H1 (cell line): ENCODE results near the gene GRP. TPM values are rescaled to one million over a fixed set of nuclear protein-coding genes. Genes with fewer than 3 reads are reported as not detected.

Experiments
- CTCF ChIA-PET: fragments of 300-600 bp; sonication (Branson Sonifier 250); formaldehyde crosslinking; loops from one replicate; lab custom pipeline; 2021; ENCODE audit not compliant: partially characterized antibody; lab: Charles Lee
- POLR2A ChIA-PET: fragments of 300-600 bp; sonication (Branson Sonifier 250); formaldehyde crosslinking; loops from one replicate; lab custom pipeline; 2021; ENCODE audit warnings: inconsistent platforms; ENCODE audit not compliant: partially characterized antibody; lab: Charles Lee
- DNase-seq, 2 experiments: peaks; one replicate each; pipeline versions ENCODE4 v3.0.0 to v3.0.0-alpha.2; 2010 to 2022; ENCODE audit warnings: low spot score in 2 of 2, low read depth in 1 of 2, mixed read lengths in 1 of 2
- FAIRE-seq: peaks from 2 replicates; lab custom pipeline; 2011; peaks lifted over from hg19 to GRCh38; lab: Jason Lieb, UNC
- H2AFZ ChIP-seq: 2 replicates; pipeline ENCODE4 v1.8.1; 2012; ENCODE audit warnings: low read length, inconsistent platforms
- H2AK5ac ChIP-seq: 2 replicates; pipeline ENCODE4 v1.6.1; 2013; ENCODE audit warnings: low read depth, low read length
- H2BK120ac ChIP-seq: replicated peaks from 2 replicates; pipeline ENCODE3; 2013; ENCODE audit warnings: low read depth, low read length, inconsistent platforms
- H2BK12ac ChIP-seq: 2 replicates; pipeline ENCODE4 v1.6.1; 2013; ENCODE audit warnings: low read depth, low read length
- H2BK15ac ChIP-seq: 2 replicates; pipeline ENCODE4 v1.6.1; 2013; ENCODE audit warnings: low read length
- H2BK20ac ChIP-seq: 2 replicates; pipeline ENCODE4 v1.6.1; 2013; ENCODE audit warnings: low read length
- H2BK5ac ChIP-seq: 2 replicates; pipeline ENCODE4 v1.6.1; 2013; ENCODE audit warnings: low read depth, low read length
- H3K14ac ChIP-seq: 2 replicates; pipeline ENCODE4 v1.6.1; 2013; ENCODE audit warnings: inconsistent platforms; ENCODE audit not compliant: insufficient read length
- H3K18ac ChIP-seq: 2 replicates; pipeline ENCODE4 v1.6.1; 2013; ENCODE audit warnings: low read length; ENCODE audit errors: extremely low read depth
- H3K23ac ChIP-seq: 2 replicates; pipeline ENCODE4 v1.6.1; 2013; ENCODE audit warnings: inconsistent platforms; ENCODE audit not compliant: insufficient read length
- H3K23me2 ChIP-seq: 2 replicates; pipeline ENCODE4 v1.6.1; 2013; ENCODE audit warnings: low read depth, low read length
- H3K27ac ChIP-seq: 2 replicates; pipeline ENCODE4 v1.6.1; 2011; ENCODE audit warnings: low read depth, low read length, inconsistent platforms
- H3K27me3 ChIP-seq, 4 experiments: replicated peaks in 1 of 4; 1 replicate in 1 of 4; 2 replicates in 3 of 4; pipeline versions ENCODE4 v1.6.1 to v1.8.1; 2011 to 2013; ENCODE audit warnings: low read length in 3 of 4, mild to moderate bottlenecking in 3 of 4, inconsistent platforms in 2 of 4, mixed read lengths in 2 of 4, moderate library complexity in 1 of 4; ENCODE audit not compliant: control insufficient read depth in 3 of 4, insufficient read depth in 3 of 4; ENCODE audit errors: extremely low read depth in 1 of 4
- H3K36me3 ChIP-seq, 4 experiments: 2 replicates each; pipeline versions ENCODE4 v1.6.1 to v1.8.1; 2011 to 2013; ENCODE audit warnings: mild to moderate bottlenecking in 4 of 4, low read length in 3 of 4, moderate library complexity in 2 of 4, control low read depth in 1 of 4, inconsistent platforms in 1 of 4; ENCODE audit not compliant: insufficient read depth in 4 of 4, control insufficient read depth in 2 of 4
- H3K4ac ChIP-seq: replicated peaks from 2 replicates; pipeline ENCODE3; 2013; ENCODE audit warnings: low read length, low read depth, mixed read lengths, inconsistent platforms; ENCODE audit not compliant: insufficient read length
- H3K4me1 ChIP-seq, 4 experiments: replicated peaks in 1 of 4; 1 replicate in 1 of 4; 2 replicates in 3 of 4; pipeline versions ENCODE4 v1.6.1 to v1.8.1; 2011 to 2013; ENCODE audit warnings: low read length in 3 of 4, inconsistent platforms in 2 of 4, mixed read lengths in 1 of 4; ENCODE audit not compliant: insufficient read depth in 4 of 4, control insufficient read depth in 3 of 4
- H3K4me2 ChIP-seq, 2 experiments: 2 replicates each; pipeline versions ENCODE4 v1.6.1 to v1.8.1; 2011 to 2013; ENCODE audit warnings: low read depth in 2 of 2, low read length in 2 of 2, control low read depth in 1 of 2, inconsistent platforms in 1 of 2, mild to moderate bottlenecking in 1 of 2; ENCODE audit not compliant: insufficient read depth in 1 of 2
- H3K4me3 ChIP-seq, 4 experiments: fragments of 200-600, 300-600 bp in 1 of 4; sonication (generic), shearing (Covaris generic), sonication (Bioruptor Twin) in 1 of 4; 2 replicates each; pipeline versions ENCODE4 v1.5.1 to v1.8.1; 2011 to 2016; ENCODE audit warnings: low read length in 4 of 4, low read depth in 3 of 4, control low read depth in 2 of 4, inconsistent platforms in 2 of 4, mild to moderate bottlenecking in 2 of 4, mixed read lengths in 1 of 4, moderate library complexity in 1 of 4; ENCODE audit not compliant: insufficient read depth in 2 of 4; ENCODE audit errors: extremely low read depth in 1 of 4
- H3K56ac ChIP-seq: replicated peaks from 2 replicates; pipeline ENCODE3; 2013; ENCODE audit warnings: low read depth, mild to moderate bottlenecking, mixed read lengths, low read length, inconsistent platforms; ENCODE audit not compliant: insufficient read length
- H3K79me1 ChIP-seq: 2 replicates; pipeline ENCODE4 v1.6.1; 2013; ENCODE audit warnings: low read depth, low read length, control low read depth
- H3K79me2 ChIP-seq, 2 experiments: 2 replicates each; pipeline versions ENCODE4 v1.6.1 to v1.8.1; 2012 to 2013; ENCODE audit warnings: low read length in 2 of 2, mild to moderate bottlenecking in 2 of 2, inconsistent platforms in 1 of 2; ENCODE audit not compliant: insufficient read depth in 2 of 2, control insufficient read depth in 1 of 2
- H3K9ac ChIP-seq, 4 experiments: replicated peaks in 1 of 4; 1 replicate in 1 of 4; 2 replicates in 3 of 4; pipeline versions ENCODE4 v1.6.1 to v1.8.1; 2011 to 2013; ENCODE audit warnings: low read depth in 3 of 4, low read length in 3 of 4, control low read depth in 2 of 4, mild to moderate bottlenecking in 2 of 4, moderate library complexity in 2 of 4, inconsistent platforms in 1 of 4; ENCODE audit errors: extremely low read depth in 1 of 4
- H3K9me3 ChIP-seq, 2 experiments: 2 replicates each; pipeline versions ENCODE4 v1.6.1 to v1.8.1; 2012 to 2013; ENCODE audit warnings: mild to moderate bottlenecking in 2 of 2, moderate library complexity in 2 of 2, control low read depth in 1 of 2, inconsistent platforms in 1 of 2, low read depth in 1 of 2, low read length in 1 of 2, mixed read lengths in 1 of 2; ENCODE audit not compliant: insufficient read depth in 2 of 2
- H4K20me1 ChIP-seq, 2 experiments: replicated peaks in 1 of 2; 2 replicates each; pipeline versions ENCODE3 to v1.8.1; 2011 to 2013; ENCODE audit warnings: inconsistent platforms in 2 of 2, low read length in 2 of 2, mild to moderate bottlenecking in 1 of 2; ENCODE audit not compliant: insufficient read depth in 2 of 2, control insufficient read depth in 1 of 2
- H4K5ac ChIP-seq: 2 replicates; pipeline ENCODE4 v1.6.1; 2013; ENCODE audit warnings: low read length, low read depth, mixed read lengths, inconsistent platforms; ENCODE audit not compliant: insufficient read length
- H4K8ac ChIP-seq: 2 replicates; pipeline ENCODE4 v1.8.0; 2013; ENCODE audit warnings: mild to moderate bottlenecking, moderate library complexity, low read length, inconsistent platforms; ENCODE audit not compliant: insufficient read depth; ENCODE audit errors: extremely low read depth
- H4K91ac ChIP-seq: replicated peaks from 2 replicates; pipeline ENCODE3; 2013; ENCODE audit warnings: low read length, mixed read lengths, inconsistent platforms; ENCODE audit not compliant: insufficient read length
- CBX8 ChIP-seq: fragments of 300-800, 300-1000 bp; sonication (generic); IDR thresholded peaks from 2 replicates; pipeline ENCODE4 v1.7.1; 2016; ENCODE audit warnings: low read depth, low read length, borderline replicate concordance
- EZH2 ChIP-seq: fragments of 200-600 bp; sonication (generic); IDR thresholded peaks from 2 replicates; pipeline ENCODE4 v1.7.1; 2012; ENCODE audit warnings: low read depth, mild to moderate bottlenecking, moderate library complexity, low read length, inconsistent platforms; ENCODE audit not compliant: severe bottlenecking
- GABPA ChIP-seq: IDR thresholded peaks from 2 replicates; pipeline ENCODE4 v1.6.1; 2011; ENCODE audit warnings: mild to moderate bottlenecking, low read length, moderate library complexity, borderline replicate concordance; ENCODE audit not compliant: insufficient read depth
- RNF2 ChIP-seq: fragments of 200-900, 300-1000 bp; sonication (generic); IDR thresholded peaks from 2 replicates; pipeline ENCODE4 v1.7.1; 2016; ENCODE audit warnings: borderline replicate concordance, low read depth, mild to moderate bottlenecking, antibody characterized with exemption, low read length; ENCODE audit not compliant: poor library complexity, severe bottlenecking; ENCODE audit errors: missing control alignments
- SIN3A ChIP-seq, 2 experiments: IDR thresholded peaks in 1 of 2; conservative IDR thresholded peaks in 1 of 2; 2 replicates each; pipeline ENCODE4 v1.6.1; 2011 to 2012; ENCODE audit warnings: low read length in 2 of 2, improper control_type of control experiment in 1 of 2, low read depth in 1 of 2, mild to moderate bottlenecking in 1 of 2
- WGBS, 2 experiments: shearing (Covaris generic) in 1 of 2; methylation state at CpG; one replicate each; pipeline versions ENCODE4 v1.1.6 to v1.1.7; 2013 to 2015; ENCODE audit warnings: low lambda C conversion rate in 2 of 2, mixed read lengths in 2 of 2, inconsistent platforms in 1 of 2, low coverage in 1 of 2, missing lambda C conversion rate in 1 of 2; ENCODE audit not compliant: insufficient replicate concordance in 2 of 2, insufficient coverage in 1 of 2, insufficient read length in 1 of 2; ENCODE audit errors: extremely low coverage in 1 of 2, missing lambda C conversion rate in 1 of 2; 5-methylcytosine and 5-hydroxymethylcytosine counted together
- polyA plus RNA-seq, 7 experiments: library from polyadenylated mRNA; depleted of rRNA in 3 of 7; stranded (reverse) in 5 of 7; unstranded in 2 of 7; fragments of >200 nt in 5 of 7; fragments of 200-250 nt in 2 of 7; gene quantifications; 1 replicate in 5 of 7; 2 replicates in 1 of 7; 4 replicates in 1 of 7; pipeline versions ENCODE4 v1.2.1 to v1.2.3, GENCODE V29; 2011 to 2013; ENCODE audit warnings: missing spikeins in 2 of 7, mixed read lengths in 2 of 7
- total RNA-seq: library from RNA; stranded (reverse); fragmentation: NEBNext Ultra II Directional; extraction: Animal tissue kit (Norgen Biotek cat#: 25700); gene quantifications from 2 replicates; pipeline ENCODE4 v1.2.1, GENCODE V29; 2021

The GRP gene
- total and polyA plus RNA-seq, 2 of the 8 experiments (the other 6 are each of a cell fraction or from before 2014, with no cell fraction given) = not detected

- Histone ChIP-seq H3K9me3 (no peaks in the 10 kb centered on the region), H3K4me2 (peak overlapping the region; percentile 91 to 99), H2BK120ac (no peak overlapping the region), H2BK12ac (peak overlapping the region; percentile 33; the same call in 1 of the 2 replicates), H3K27ac (no peak overlapping the region), H4K8ac (peak overlapping the region; percentile 66), H2AK5ac (no peak overlapping the region; the same call in 1 of the 2 replicates), H3K56ac (no peak overlapping the region), H3K36me3 (no peaks in the 10 kb centered on the region), H3K27me3 (peaks cover 46 to 66% (median 57%) of the 10 kb centered on the region in 4 experiments), H2BK15ac (no peak overlapping the region), H3K79me2 (no peaks in the 10 kb centered on the region), H3K4me3 (peak overlapping the region; percentile 45 to 71 (median 56)), H3K79me1 (no peaks in the 10 kb centered on the region), H4K5ac (no peak overlapping the region), H2AFZ (peak overlapping the region; percentile 36), H2BK5ac (no peak overlapping the region), H2BK20ac (no peak overlapping the region), H3K9ac (no peak overlapping the region), H4K91ac (no peak overlapping the region), H3K23me2 (peaks cover 16% of the 10 kb centered on the region), H3K23ac (no peak overlapping the region), H4K20me1 (peaks cover 0 to 2% of the 10 kb centered on the region in 2 experiments), H3K18ac (no peak overlapping the region; the same call in 1 of the 2 replicates), H3K14ac (no peak overlapping the region), H3K4me1 (peaks cover 0 to 14% (median 7%) of the 10 kb centered on the region in 4 experiments; a peak in 5 of 7 replicates), H3K4ac (no peak overlapping the region)
- DNase-seq (peak in 1 of 2 experiments; percentile 70), FAIRE-seq (no peak)
- CTCF ChIA-PET = interaction anchor here (0.7 to 9.2 kb wide), 12 partner anchors 8 to 181 kb away, joined by 3 to 72 read pairs (median 4); partner anchors contain the start of gene RAX
- POLR2A ChIA-PET = interaction anchor here (1.3 to 1.5 kb wide), 5 partner anchors 9 to 81 kb away, joined by 3 to 5 read pairs (median 4); partner anchors contain the start of gene SEC11C
- WGBS, 2 experiments = 4% methylated on average over 39 of the region's 47 CpGs; no CpG with 5 or more reads in 1 of the 2 experiments
- TF ChIP-seq CBX8 = peak; percentile 52; the same call in 1 of the 2 replicates
- TF ChIP-seq SIN3A (conservative IDR thresholded peaks at IDR 0.05 in 1 of 2, IDR thresholded peaks at IDR 0.05 in 1 of 2; ENCODE audit: low read depth in 1 of 2, low read length in 2 of 2) = 0 out of 4 replicates have a peak, but pooled peaks of 1 of the 2 experiments have one; percentile 23
- TF ChIP-seq GABPA = peak; percentile 31; the same call in 1 of the 2 replicates
- peak; percentile 83 for TF ChIP-seq RNF2
- TF ChIP-seq EZH2 = peak; percentile 98
Observed at GRCh38 chr18:59220784-59221765, 1.1 kb downstream of the GRP start.
